CD4-positive, alpha-beta T cell treated with Interleukin-1 beta for 1 hour (primary cell): ENCODE results near the gene RALGPS1.

ENCODE experiments used
- DNase-seq, 2 donors: peaks; one replicate each; pipeline ENCODE4 v3.0.0-alpha.2; 2020 to 2022

The RALGPS1 gene

GRCh38 chr9:126914458-126915280 is at the start of gene RALGPS1:
Gene RALGPS1 (plus strand): TSS chr9:126914782. CDS start chr9:126962290, 47,508 bp downstream.
- DNase-seq: peak; percentile 93 to 94

GRCh38 chr9:126869368-126869767 is 45.2 kb upstream of the RALGPS1 start:
- DNase-seq: no peak

- no peak for DNase-seq
Measured at GRCh38 chr9:126872516-126872915, 42.1 kb upstream of the RALGPS1 start.

GRCh38 chr9:126874546-126875314 is 39.9 kb upstream of the RALGPS1 start:
- no peak for DNase-seq

- no peak for DNase-seq
Measured at GRCh38 chr9:126875756-126876510, 38.6 kb upstream of the RALGPS1 start.

GRCh38 chr9:126876531-126876930 is 38.1 kb upstream of the RALGPS1 start:
- DNase-seq: no peak

- DNase-seq: peak; percentile 14 to 17
Measured at GRCh38 chr9:126877418-126877817, 37.2 kb upstream of the RALGPS1 start.

GRCh38 chr9:126879288-126879687 is 35.3 kb upstream of the RALGPS1 start:
- no peak for DNase-seq

- DNase-seq: no peak
Measured at GRCh38 chr9:126880226-126880946, 34.2 kb upstream of the RALGPS1 start.

- no peak for DNase-seq
Measured at GRCh38 chr9:126880947-126881332, 33.6 kb upstream of the RALGPS1 start.

- DNase-seq: no peak
Measured at GRCh38 chr9:126882746-126883145, 31.8 kb upstream of the RALGPS1 start.

- DNase-seq: no peak
Measured at GRCh38 chr9:126883636-126884035, 30.9 kb upstream of the RALGPS1 start.

- DNase-seq: no peak
Measured at GRCh38 chr9:126885131-126885641, 29.4 kb upstream of the RALGPS1 start.

GRCh38 chr9:126886034-126886822 is 28.4 kb upstream of the RALGPS1 start:
- no peak for DNase-seq

GRCh38 chr9:126886897-126887296 is 27.7 kb upstream of the RALGPS1 start:
- DNase-seq: no peak

- DNase-seq: no peak
Measured at GRCh38 chr9:126891676-126892075, 22.9 kb upstream of the RALGPS1 start.

- no peak for DNase-seq
Measured at GRCh38 chr9:126893079-126893478, 21.5 kb upstream of the RALGPS1 start.

- no peak for DNase-seq
Measured at GRCh38 chr9:126894052-126894603, 20.5 kb upstream of the RALGPS1 start.

GRCh38 chr9:126902210-126902609 is 12.4 kb upstream of the RALGPS1 start:
- no peak for DNase-seq

GRCh38 chr9:126904586-126904985 is 10.0 kb upstream of the RALGPS1 start:
- no peak for DNase-seq

- no peak for DNase-seq
Measured at GRCh38 chr9:126906091-126906490, 8.5 kb upstream of the RALGPS1 start.
